ENCODE measurements around the gene ROCK2.
"Not testable (repeated sequence)": the region's sequence is repeated elsewhere in the genome, so short reads cannot be mapped to it uniquely, and the experiment has no call there.

The ROCK2 gene

DNA sequence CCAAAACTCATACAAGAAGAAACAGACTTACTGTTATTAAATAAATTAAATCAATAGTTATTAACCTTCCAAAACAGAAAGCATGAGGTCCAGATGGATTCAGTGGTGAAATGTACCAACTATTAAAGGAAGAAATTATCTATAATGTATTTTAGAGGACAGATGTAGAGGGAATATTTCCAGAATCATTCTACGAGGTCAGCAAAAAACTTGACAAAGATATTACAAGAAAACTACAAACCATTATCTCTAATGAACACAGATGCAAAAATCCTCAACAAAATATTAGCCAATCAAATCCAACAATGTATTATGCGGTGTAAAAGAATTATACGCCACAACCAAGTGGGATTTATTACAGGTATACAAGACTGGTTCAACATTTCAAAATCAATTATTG is 63.7 kb downstream of the ROCK2 start:
- H3K27ac ChIP-seq, result no peak overlapping the region
- no peak for DNase-seq (ENCODE audit: low read depth, low spot score)

DNA sequence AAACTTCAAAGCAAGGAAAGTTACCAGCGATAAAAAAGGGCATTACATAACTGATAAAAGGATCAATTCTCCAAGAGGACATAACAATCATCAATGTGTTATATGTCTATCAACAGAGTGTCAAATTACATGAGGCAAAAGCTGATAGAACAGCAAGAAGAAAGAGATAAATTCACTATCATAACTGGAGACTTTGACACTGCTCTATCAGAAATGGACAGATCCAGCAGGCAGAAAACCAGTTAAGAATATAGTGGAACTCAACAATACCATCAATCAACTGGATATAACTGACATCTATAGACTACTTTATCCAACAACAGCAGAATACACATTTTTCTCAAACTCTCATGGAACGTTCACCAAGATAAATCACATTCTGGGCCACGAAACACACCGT is 65.0 kb downstream of the ROCK2 start:
- DNase-seq (ENCODE audit: low read depth, low spot score), result no peak
- no peak overlapping the region for H3K27ac ChIP-seq

DNA sequence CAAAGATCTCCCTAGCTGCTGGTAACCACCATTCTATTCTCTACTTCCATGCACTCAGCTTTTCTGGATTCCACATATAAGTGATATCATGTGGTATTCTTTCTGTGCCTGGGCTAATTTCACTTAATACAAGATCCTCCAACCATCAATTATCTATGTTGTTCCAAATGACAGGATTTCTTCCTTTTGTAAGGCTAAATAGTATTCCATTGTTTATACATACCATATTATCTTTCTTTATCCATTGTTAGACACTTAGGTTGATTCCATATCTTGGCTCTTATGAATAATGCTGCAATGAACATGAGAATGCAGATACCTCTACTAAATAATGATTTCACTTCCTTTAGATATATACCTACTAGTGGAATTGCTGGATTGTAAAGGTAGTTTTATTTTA is 66.2 kb downstream of the ROCK2 start:
- H3K27ac ChIP-seq, result no peak overlapping the region
- no peak for DNase-seq (ENCODE audit: low read depth, low spot score)

DNA sequence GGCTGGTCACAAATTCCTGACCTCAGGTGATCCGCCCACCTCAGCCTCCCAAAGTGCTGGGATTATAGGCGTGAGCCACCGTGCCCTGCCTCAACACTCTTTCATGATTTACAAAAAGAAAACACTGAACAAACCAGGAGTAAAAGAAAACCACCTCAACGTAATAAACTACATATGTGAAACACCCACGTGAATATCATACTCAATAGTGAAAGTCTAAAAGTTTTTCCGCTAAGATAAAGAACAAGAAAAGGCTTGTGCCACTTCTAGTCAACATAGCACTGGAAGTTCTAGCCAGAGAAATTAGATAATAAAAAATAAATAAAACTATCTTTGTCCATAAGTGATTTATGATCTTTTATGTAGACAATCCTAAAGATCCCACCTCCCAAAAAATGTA is 68.5 kb downstream of the ROCK2 start:
- DNase-seq (ENCODE audit: low read depth, low spot score), result no peak
- no peak overlapping the region for H3K27ac ChIP-seq

DNA sequence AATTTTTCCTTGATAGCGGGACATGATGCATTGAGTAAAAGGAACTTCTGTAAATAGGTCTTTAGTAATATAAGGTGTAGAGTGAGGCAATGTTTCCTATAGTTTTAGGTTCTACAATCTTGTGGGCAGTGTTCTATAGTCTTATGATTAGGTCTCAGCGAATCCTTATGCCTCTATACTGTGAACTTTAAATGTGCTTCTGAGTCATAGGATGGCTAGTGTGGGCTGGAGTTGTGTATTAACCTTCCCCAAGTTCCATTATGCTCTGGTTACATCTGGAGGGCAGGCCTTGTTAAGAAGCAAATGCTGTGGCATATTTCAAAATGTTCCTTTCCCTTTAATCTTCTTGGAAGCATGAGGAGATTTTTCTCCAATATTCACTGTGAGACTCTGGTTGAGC is 73.5 kb downstream of the ROCK2 start:
- no peak overlapping the region for H3K27ac ChIP-seq
- DNase-seq (ENCODE audit: low read depth, low spot score), result no peak

DNA sequence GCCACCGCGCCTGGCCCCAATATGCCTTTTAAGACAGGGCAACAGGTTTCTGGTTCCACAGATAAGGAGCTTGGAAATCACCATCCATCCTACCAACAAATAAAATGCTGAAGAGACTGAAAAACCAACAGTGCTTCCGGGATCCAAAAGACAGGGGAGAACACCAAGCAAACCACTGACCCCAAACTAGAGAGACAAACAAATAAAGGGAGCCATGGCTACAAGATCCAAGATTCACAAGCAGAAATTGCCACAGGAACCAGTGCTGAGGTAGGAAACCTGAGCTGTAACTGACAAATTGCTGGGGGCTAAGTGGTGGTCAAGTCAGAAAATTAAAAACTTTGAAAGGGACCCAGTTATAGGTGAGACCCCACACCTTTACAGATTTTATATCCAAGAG is 76.5 kb downstream of the ROCK2 start:
- H3K27ac ChIP-seq, result no peak overlapping the region
- DNase-seq (ENCODE audit: low read depth, low spot score), result no peak

DNA sequence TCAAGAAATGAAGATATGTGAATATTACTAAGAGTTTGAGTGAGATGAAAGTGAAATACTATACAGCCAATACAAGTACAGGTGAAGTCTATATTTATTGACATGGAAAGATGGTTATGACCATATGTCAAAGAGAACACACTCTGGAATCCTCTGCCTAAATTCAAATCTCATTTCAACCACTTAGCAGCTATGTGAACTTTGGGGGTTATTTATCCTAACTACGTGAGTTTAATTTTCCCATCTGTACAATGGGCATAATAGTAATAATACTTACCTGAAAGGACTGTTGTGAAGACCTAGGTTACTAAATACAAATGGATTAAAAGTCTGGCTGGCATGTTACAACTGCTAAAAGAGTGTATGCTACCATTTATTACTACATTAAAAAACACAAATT is 79.6 kb downstream of the ROCK2 start:
- no peak for DNase-seq (ENCODE audit: low read depth, low spot score)
- H3K27ac ChIP-seq, result no peak overlapping the region

DNA sequence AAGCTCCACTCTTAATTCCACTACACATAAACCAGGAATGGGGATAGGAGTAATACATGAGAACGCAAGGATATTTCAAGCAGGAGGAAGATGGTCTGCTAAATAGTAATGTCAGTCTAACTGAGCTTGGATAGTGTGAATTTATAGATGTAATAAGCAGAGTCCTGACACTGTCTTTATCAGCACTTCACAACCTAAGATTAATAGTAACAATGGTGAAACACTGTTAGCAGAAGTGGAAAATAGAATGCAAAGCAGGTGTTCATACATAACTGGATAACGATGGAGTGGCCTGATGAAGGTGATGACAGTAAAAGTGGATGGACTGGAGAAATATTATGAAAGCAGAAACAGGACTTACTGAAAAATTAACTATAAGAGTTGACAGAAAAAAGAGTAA is 80.4 kb downstream of the ROCK2 start:
- DNase-seq (ENCODE audit: low read depth, low spot score), result no peak
- H3K27ac ChIP-seq, result no peak overlapping the region

DNA sequence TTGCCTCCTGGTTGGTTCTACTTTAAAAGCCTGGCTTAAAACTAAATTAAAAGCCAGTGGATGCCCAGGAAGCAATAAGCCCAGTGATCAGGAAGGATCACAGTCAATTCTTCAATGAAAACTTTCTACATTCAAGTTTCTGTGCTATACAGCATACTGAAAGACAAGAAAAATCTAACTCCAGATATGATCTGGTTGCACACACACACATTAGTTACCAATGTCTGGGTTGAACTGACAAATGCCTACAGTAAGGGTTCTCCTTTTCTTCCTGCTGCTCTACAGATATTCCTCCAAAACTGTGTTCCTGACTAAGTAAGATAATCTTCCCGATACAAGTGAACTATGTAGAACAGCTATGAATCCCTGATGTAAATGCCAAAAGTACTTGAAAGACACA is 81.3 kb downstream of the ROCK2 start:
- DNase-seq (ENCODE audit: low read depth, low spot score), result no peak
- H3K27ac ChIP-seq, result no peak overlapping the region

DNA sequence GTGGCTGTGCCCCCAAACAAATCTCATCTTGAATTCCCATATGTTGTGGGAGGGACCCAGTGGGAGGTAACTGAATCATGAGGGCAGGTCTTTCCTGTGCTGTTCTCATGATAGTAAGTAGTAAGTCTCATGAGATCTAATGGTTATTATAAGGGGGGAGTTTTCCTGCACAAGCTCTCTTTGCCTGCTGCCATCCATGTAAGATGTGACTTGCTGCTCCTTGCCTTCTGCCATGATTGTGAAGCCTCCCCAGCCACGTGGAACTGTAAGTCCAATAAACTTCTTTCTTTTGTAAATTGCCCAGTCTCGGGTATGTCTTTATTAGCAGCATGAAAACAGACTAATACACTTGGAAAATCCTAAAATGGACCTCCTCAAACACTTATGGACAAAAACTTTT is 82.0 kb downstream of the ROCK2 start:
- H3K27ac ChIP-seq; DNase-seq (ENCODE audit: low read depth, low spot score): not testable (repeated sequence)

DNA sequence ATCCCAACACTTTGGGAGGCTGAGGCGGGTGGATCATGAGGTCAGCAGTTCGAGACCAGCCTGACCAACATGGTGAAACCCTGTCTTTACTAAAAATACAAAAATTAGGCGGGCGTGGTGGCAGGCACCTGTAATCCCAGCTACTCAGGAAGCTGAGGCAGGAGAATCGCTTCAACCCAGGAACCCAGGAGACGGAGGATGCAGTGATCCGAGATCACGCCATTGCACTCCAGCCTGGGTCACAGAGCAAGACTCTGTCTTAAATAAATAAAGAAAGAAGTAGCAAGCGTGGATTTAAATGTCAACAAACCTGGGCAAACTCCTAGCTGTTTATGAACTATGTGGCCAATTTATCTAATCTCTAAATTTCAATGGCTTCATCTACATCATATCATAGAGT is 82.9 kb downstream of the ROCK2 start:
- not testable (repeated sequence) for DNase-seq (ENCODE audit: low read depth, low spot score)

DNA sequence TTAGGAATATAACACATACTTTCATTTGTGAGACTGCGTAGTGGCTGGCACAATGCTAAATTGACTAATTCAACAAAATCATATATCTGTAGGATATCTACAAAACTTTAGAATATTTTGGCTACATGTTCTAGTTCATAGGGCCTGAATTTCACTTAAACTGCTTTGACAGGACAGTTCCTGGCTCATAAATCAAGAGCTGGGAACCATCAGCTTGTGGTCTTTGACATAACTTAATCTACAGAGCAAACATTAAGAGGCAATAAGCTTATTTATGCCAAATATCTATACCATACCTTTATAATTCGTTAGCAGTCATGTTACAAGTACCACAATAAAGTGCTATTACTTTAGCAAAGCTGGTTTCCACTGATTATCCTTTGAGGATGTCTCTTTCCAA is 83.5 kb downstream of the ROCK2 start:
- no peak overlapping the region for H3K27ac ChIP-seq
- DNase-seq (ENCODE audit: low read depth, low spot score), result no peak

More for the DNA sequence above, 82.9 kb downstream of the ROCK2 start:
- H3K27ac ChIP-seq, result not testable (repeated sequence)

DNA sequence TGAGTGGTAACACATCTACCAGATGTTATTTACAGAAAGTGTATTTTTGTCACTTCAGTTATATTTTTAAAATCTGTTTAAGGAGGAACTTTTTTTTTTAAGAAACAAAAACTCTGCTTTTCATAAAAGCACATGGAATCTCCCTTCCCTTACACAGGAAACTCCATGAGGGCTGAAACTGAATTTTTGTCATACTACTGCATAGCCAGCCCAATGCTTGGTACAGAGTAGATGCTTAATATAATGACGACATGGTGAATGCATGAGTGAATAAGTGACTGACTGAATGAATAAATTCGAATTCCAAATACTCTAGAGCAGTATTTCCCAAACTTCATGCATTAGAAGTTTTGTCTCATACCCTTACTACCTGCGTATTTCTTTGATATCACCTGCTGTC is 86.5 kb downstream of the ROCK2 start:
- DNase-seq (ENCODE audit: low read depth, low spot score), result no peak
- no peak overlapping the region for H3K27ac ChIP-seq

DNA sequence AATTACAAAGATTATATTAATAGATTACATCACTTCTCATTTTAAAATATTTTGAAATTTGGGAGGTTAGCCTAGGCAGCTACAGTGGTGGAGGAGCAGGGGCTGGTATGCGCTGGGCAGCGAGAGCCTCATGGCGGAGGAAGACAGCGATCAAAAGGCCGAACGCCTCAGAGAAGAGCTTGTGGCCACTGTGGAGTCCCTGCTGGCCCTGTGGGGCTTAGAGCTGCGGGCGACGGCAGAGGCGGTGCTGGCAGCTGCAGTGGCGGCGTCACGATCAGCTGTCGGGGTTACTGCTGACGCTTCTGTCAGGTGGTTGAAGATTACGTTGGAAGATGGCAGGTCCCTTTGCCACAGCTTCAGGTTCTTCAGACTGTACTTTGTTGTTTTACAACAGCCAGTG is 87.4 kb downstream of the ROCK2 start:
- no peak overlapping the region for H3K27ac ChIP-seq
- DNase-seq (ENCODE audit: low read depth, low spot score), result no peak

DNA sequence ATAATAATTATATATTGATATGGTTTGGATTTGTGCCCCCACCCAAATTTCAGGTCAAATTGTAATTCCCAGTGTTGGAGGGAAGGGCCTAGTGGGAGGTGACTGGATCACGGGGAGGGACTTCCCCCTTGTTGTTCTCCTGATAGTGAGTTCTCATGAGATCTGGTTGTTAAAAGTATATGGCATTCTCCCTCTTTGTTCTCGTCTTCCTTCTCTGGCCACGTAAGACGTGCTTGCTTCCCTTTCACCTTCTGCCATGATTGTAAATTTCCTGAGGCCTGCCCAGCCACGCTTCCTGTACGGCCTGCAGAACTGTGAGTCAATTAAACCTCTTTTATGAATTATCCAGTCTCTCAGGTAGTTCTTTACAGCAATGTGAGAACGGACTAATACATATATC is 88.3 kb downstream of the ROCK2 start:
- no peak for DNase-seq (ENCODE audit: low read depth, low spot score)

DNA sequence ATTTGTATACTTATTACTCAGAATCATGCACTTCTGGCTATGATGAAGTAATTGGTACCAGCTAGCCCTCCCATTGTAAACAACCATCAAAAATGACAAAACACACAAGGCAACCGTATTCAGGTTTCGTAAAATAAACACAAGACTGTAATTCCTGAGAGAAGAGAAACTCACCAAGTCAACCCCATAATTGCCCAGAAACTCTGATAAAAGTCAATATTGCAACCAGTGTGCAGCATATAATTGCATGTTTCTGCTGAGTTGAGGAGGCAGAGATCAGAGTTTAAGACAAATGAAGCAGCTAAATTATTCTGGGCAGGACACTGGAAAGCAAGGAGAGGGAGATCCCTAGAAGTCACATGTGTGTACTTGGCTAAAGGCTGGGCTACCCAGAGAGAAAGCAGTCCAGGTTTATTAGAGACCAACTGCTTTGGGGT is 90.3 kb downstream of the ROCK2 start:
- DNase-seq (ENCODE audit: low read depth, low spot score), result no peak
- H3K27ac ChIP-seq, result no peak overlapping the region

More for the DNA sequence above, 88.3 kb downstream of the ROCK2 start:
- no peak overlapping the region for H3K27ac ChIP-seq

DNA sequence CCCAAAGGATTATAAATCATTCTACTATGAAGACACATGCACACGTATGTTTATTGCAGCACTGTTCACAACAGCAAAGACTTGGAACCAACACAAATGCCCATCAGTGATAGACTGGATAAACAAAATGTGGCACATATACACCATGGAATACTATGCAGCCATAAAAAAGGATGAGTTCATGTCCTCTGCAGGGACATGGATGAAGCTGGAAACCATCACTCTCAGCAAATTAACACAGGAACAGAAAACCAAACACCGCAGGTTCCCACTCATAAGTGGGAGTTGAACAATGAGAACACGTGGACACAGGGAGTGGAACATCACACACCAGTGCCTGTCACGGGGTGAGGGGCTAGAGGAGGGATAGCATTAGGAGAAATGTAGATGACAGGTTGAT is 92.0 kb downstream of the ROCK2 start:
- not testable (repeated sequence) for H3K27ac ChIP-seq; DNase-seq (ENCODE audit: low read depth, low spot score)

DNA sequence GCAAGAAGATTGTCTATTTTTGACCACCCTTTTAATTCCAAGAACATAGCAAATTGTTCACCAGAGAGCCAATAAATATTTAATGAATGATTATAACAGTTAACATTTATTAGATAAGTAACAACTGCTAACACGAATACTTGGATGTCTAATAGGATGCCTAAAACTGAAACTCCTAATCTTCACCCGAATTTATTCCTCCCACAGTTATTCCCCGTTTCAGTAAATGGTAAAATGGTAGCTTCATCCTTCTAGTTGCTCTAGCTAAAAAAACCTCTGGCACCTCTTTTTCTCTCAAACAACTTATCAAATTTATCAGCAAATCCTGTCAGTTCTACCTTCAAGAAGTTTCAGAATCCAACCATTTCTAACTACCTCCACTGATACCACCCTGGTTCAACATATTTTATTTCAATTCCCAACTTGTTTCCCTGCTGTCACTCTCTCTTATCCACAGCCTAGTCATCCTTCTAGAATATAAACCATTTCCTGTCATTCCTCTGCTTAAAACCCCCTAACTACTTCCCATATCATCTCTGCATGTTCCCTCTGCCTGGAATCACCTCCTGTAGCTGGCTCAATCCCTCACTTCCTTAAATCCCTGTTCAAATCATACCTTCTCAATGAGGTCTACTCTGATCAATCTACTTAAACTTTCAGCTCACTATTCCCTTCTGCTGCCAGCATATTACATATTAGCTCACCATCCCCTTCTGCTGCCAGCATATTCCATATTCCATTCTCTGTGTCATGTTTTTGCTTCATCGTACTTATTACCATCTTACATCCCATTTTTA is 93.8 kb downstream of the ROCK2 start:
- DNase-seq (ENCODE audit: low read depth, low spot score), result no peak
- H3K27ac ChIP-seq, result no peak overlapping the region

DNA sequence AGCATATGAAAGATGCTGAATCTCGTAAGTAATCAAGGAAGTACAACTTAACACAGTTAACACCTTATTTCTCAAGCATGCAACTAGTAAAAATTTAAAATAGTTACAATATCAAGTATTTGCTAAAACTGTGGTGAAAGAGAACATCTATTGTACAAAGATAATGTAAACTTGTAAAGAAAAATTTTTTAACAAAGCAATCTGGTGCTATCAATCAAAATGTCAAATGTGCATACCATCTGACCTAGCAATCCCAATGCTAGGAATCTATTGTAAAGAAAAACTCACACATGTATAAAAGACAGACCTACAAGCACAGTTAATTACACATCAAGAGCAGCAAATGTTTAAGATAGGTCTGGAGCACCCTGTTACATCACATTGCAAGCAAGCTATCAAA is 99.1 kb downstream of the ROCK2 start:
- DNase-seq (ENCODE audit: low read depth, low spot score), result no peak
- H3K27ac ChIP-seq, result no peak overlapping the region

DNA sequence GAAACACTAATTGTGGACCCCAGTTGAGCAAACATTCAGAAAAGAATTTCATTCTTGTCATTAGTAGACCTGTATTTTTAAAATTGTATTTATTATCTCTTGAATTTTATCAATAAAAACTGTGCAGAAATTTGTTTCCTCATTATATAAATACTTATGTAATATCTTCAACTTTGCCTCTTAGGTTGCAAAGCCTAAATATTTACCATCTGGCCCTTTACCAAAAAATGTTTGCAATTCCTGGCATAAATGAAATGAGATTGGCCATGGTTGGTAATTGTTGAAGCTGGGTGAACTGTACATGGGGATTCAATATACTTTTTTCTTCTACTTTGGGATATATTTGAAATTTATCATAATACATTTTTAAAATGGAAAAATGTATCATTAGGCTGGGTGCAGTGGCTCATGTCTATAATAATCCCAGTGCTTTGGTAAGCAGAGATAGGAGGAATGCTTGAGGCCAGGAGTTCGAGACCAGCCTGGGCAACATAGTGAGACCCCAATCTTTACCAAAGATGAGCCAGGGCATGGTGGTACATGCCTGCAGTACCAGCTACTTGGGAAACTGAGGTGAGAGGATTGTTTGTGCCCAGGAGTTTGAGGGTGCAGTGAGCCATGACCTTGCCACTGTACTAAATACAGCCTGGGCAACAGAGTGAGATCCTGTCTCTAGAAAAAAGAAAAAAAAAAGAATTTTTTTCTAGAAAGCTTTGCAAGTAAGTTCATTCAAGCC is 100.2 kb downstream of the ROCK2 start:
- no peak overlapping the region for H3K27ac ChIP-seq
- DNase-seq (ENCODE audit: low read depth, low spot score), result no peak

DNA sequence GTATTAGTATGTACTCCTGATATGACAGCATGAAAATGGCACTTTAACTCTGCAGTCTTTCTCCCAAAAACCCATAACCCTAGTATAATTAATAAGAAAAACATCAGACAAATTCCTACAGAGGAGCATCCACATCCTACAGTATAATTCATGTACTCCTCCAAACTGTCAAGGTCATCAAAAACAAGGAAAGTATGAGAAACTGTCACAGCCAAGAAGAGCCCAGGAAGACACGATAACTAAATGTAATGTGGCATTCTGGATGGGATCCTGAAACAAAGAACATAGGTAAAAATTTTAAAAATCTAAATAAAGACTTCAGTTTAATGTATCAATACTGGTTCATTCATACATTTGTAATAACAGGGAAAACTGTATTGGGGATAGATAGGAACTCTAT is 100.9 kb downstream of the ROCK2 start:
- no peak overlapping the region for H3K27ac ChIP-seq
- DNase-seq (ENCODE audit: low read depth, low spot score), result no peak

Data from epithelial cell of prostate (primary cell).